ENCODE measurements around the gene KANK4. TPM values are rescaled to one million over a fixed set of nuclear protein-coding genes. Genes with fewer than 3 reads are reported as not detected.

Gene KANK4
- polyA plus RNA-seq, 3 donors, result not detected

GRCh38 chr1:62218604-62219003 is 100.6 kb downstream of the KANK4 start:
- Histone ChIP-seq H3K4me1 (ENCODE audit: control insufficient read depth in 1 of 2, insufficient read depth in 2 of 2, low read length in 2 of 2) (peaks cover 0 to 16% of the 10 kb centered on the region in 2 donors), H3K4me2 (replicated peaks; ENCODE audit: extremely low read depth, low read length, poor library complexity, severe bottlenecking) (no peak overlapping the region), H3K36me3 (replicated peaks in 1 of 2; ENCODE audit: control insufficient read depth in 1 of 2, insufficient read depth in 2 of 2, low read length in 2 of 2) (no peaks in the 10 kb centered on the region), H3K9me3 (replicated peaks in 1 of 2; ENCODE audit: control insufficient read depth in 1 of 2, insufficient read depth in 1 of 2, low read length in 2 of 2) (no peaks in the 10 kb centered on the region), H4K20me1 (ENCODE audit: insufficient read depth, low read length) (no peaks in the 10 kb centered on the region), H3K4me3 (replicated peaks in 1 of 3; ENCODE audit: low read depth in 2 of 3, low read length in 3 of 3) (no peak overlapping the region), H2AFZ (ENCODE audit: insufficient read depth, low read depth, low read length, poor library complexity, severe bottlenecking) (no peak overlapping the region), H3K9ac (ENCODE audit: insufficient read depth, low read length, poor library complexity, severe bottlenecking) (no peak overlapping the region), H3K27ac (ENCODE audit: low read depth in 1 of 2, low read length in 2 of 2) (no peak overlapping the region), H3K79me2 (ENCODE audit: insufficient read depth, low read length) (no peaks in the 10 kb centered on the region), H3K27me3 (ENCODE audit: control insufficient read depth in 2 of 2, insufficient read depth in 2 of 2, low read length in 2 of 2) (no peaks in the 10 kb centered on the region)
- peaks cover 23% of the 10 kb centered on the region for H3K4me1 Mint-ChIP-seq
- H3K27me3 Mint-ChIP-seq (ENCODE audit: low read depth in 3 of 3), result peaks cover 0 to 5% (median 4%) of the 10 kb centered on the region in 3 donors
- 0% methylated on average over 1 of the region's 2 CpGs for WGBS (ENCODE audit: insufficient coverage)
- intact Hi-C loops (cut with micrococcal nuclease), result no loop called here
- H3K27ac Mint-ChIP-seq, result no peak overlapping the region
- no peak overlapping the region for H3K4me3 Mint-ChIP-seq
- H3K36me3 Mint-ChIP-seq, result no peaks in the 10 kb centered on the region
- TF ChIP-seq CTCF (IDR thresholded peaks at IDR 0.05), result no peak
- H3K9me3 Mint-ChIP-seq, result peaks cover 0 to 10% (median 4%) of the 10 kb centered on the region in 7 donors
- DNase-seq, result peak in 1 of 3 donors; percentile 11

- H3K27ac Mint-ChIP-seq, result peak overlapping the region in 1 of 7 donors; percentile 68
- H3K4me3 Mint-ChIP-seq, result no peak overlapping the region
- intact Hi-C loops (cut with micrococcal nuclease), result no loop called here
Observed at GRCh38 chr1:62213075-62213914, 105.9 kb downstream of the KANK4 start.

More at GRCh38 chr1:62213075-62213914, 105.9 kb downstream of the KANK4 start:
- Histone ChIP-seq H3K4me3 (replicated peaks in 1 of 3; ENCODE audit: low read depth in 2 of 3, low read length in 3 of 3) (no peak overlapping the region), H3K4me2 (replicated peaks; ENCODE audit: extremely low read depth, low read length, poor library complexity, severe bottlenecking) (no peak overlapping the region), H3K79me2 (ENCODE audit: insufficient read depth, low read length) (no peaks in the 10 kb centered on the region), H2AFZ (ENCODE audit: insufficient read depth, low read depth, low read length, poor library complexity, severe bottlenecking) (no peak overlapping the region), H3K9me3 (replicated peaks in 1 of 2; ENCODE audit: control insufficient read depth in 1 of 2, insufficient read depth in 1 of 2, low read length in 2 of 2) (peaks cover 6 to 7% of the 10 kb centered on the region in 2 donors), H3K36me3 (replicated peaks in 1 of 2; ENCODE audit: control insufficient read depth in 1 of 2, insufficient read depth in 2 of 2, low read length in 2 of 2) (no peaks in the 10 kb centered on the region), H3K9ac (ENCODE audit: insufficient read depth, low read length, poor library complexity, severe bottlenecking) (no peak overlapping the region), H4K20me1 (ENCODE audit: insufficient read depth, low read length) (no peaks in the 10 kb centered on the region), H3K27me3 (ENCODE audit: control insufficient read depth in 2 of 2, insufficient read depth in 2 of 2, low read length in 2 of 2) (no peaks in the 10 kb centered on the region), H3K4me1 (ENCODE audit: control insufficient read depth in 1 of 2, insufficient read depth in 2 of 2, low read length in 2 of 2) (peaks cover 3 to 26% of the 10 kb centered on the region in 2 donors), H3K27ac (ENCODE audit: low read depth in 1 of 2, low read length in 2 of 2) (no peak overlapping the region)
- no peak for TF ChIP-seq CTCF (IDR thresholded peaks at IDR 0.05)
- Mint-ChIP-seq H3K4me1 (peaks cover 34% of the 10 kb centered on the region), H3K27me3 (ENCODE audit: low read depth in 3 of 3) (peaks cover 0 to 5% (median 2%) of the 10 kb centered on the region in 3 donors), H3K9me3 (peaks cover 13 to 35% (median 25%) of the 10 kb centered on the region in 7 donors), H3K36me3 (peaks cover 0 to 1% of the 10 kb centered on the region in 2 donors)
- no peak for DNase-seq
- 100% methylated on average over 2 of the region's 6 CpGs for WGBS (ENCODE audit: insufficient coverage)
